ENCODE data around the gene MTREX. TPM values are rescaled to one million over a fixed set of nuclear protein-coding genes. Genes with fewer than 3 reads are reported as not detected.

MTREX gene
- total and polyA plus RNA-seq, 2 of the 8 experiments (the other 6 are each of a cell fraction or from before 2014, with no cell fraction given): 16.0 to 130 TPM

- TF ChIP-seq SRF (IDR thresholded peaks at IDR 0.05; ENCODE audit: low read depth, low read length): no peak
- TF ChIP-seq FOSL1 (IDR thresholded peaks at IDR 0.05; ENCODE audit: insufficient read depth, low read depth, low read length): no peak
- no peak for TF ChIP-seq ATF2 (IDR thresholded peaks at IDR 0.05; ENCODE audit: low read length)
- no peak for TF ChIP-seq CBX8 (IDR thresholded peaks at IDR 0.05; ENCODE audit: borderline replicate concordance, low read depth, low read length)
- no peak for TF ChIP-seq POLR2AphosphoS5 (IDR thresholded peaks at IDR 0.05; ENCODE audit: low read depth, low read length)
These were observed 4.5 kb upstream of the MTREX start (continued) for GRCh38 chr5:55303238-55303690.
